Chondrocyte (in vitro differentiated cells): ENCODE measurements around the gene TEX54. TPM values are rescaled to one million over a fixed set of nuclear protein-coding genes. Genes with fewer than 3 reads are reported as not detected.
A peak's percentile ranks its signal among the peaks of the same experiment; 100 is the strongest.

Source experiments
- DNase-seq: peaks from one replicate; pipeline ENCODE4 v3.0.0; 2021; ENCODE audit warnings: mixed read lengths, low spot score
- H3K27ac Mint-ChIP-seq: one replicate; pipeline ENCODE4 v1.8.0; 2021; ENCODE audit warnings: mild to moderate bottlenecking, moderate library complexity, mixed read lengths; ENCODE audit not compliant: unreplicated experiment
- H3K27me3 Mint-ChIP-seq: 2 replicates; pipeline ENCODE4 v1.8.0; 2021; ENCODE audit warnings: low read depth, mixed read lengths
- H3K36me3 Mint-ChIP-seq: 2 replicates; pipeline ENCODE4 v1.8.0; 2021; ENCODE audit warnings: low read depth, mixed read lengths
- H3K4me1 Mint-ChIP-seq: 2 replicates; pipeline ENCODE4 v1.8.0; 2021; ENCODE audit warnings: low read depth, mild to moderate bottlenecking, mixed read lengths
- H3K4me3 Mint-ChIP-seq: one replicate; pipeline ENCODE4 v1.8.0; 2021; ENCODE audit warnings: mild to moderate bottlenecking, moderate library complexity, mixed read lengths; ENCODE audit not compliant: unreplicated experiment
- H3K9me3 Mint-ChIP-seq: 2 replicates; pipeline ENCODE4 v1.8.0; 2021; ENCODE audit warnings: low read depth, mixed read lengths
- CTCF ChIP-seq: fragments of 200-600 bp; sonication (generic); IDR thresholded peaks from 2 replicates; pipeline ENCODE4 v1.5.0; 2021; ENCODE audit warnings: antibody characterized with exemption, mild to moderate bottlenecking, moderate library complexity
- total RNA-seq: library from RNA; stranded (reverse); gene quantifications from 3 replicates; pipeline ENCODE4 v1.2.1, GENCODE V29; 2021

TEX54 gene
- total RNA-seq, 1 donor from 2014 or later = 0.65 TPM

GRCh38 chr11:62880231-62880802 is 47.7 kb upstream of the TEX54 start:
- H3K27ac Mint-ChIP-seq = peak overlapping the region; percentile 100
- peak overlapping the region; percentile 100 for H3K4me3 Mint-ChIP-seq
- H3K4me1 Mint-ChIP-seq = peaks cover 43% of the 10 kb centered on the region
- peaks cover 36% of the 10 kb centered on the region for H3K36me3 Mint-ChIP-seq
- DNase-seq = no peak
- no peaks in the 10 kb centered on the region for H3K9me3 Mint-ChIP-seq
- no peak for TF ChIP-seq CTCF
- no peaks in the 10 kb centered on the region for H3K27me3 Mint-ChIP-seq

GRCh38 chr11:62879235-62879978 is 46.8 kb upstream of the TEX54 start:
- no peaks in the 10 kb centered on the region for H3K27me3 Mint-ChIP-seq
- peaks cover 31% of the 10 kb centered on the region for H3K36me3 Mint-ChIP-seq
- TF ChIP-seq CTCF = no peak
- H3K9me3 Mint-ChIP-seq = no peaks in the 10 kb centered on the region
- H3K4me3 Mint-ChIP-seq = peak overlapping the region; percentile 100
- no peak for DNase-seq
- peaks cover 36% of the 10 kb centered on the region for H3K4me1 Mint-ChIP-seq
- H3K27ac Mint-ChIP-seq = peak overlapping the region; percentile 100

- TF ChIP-seq CTCF = no peak
- no peak overlapping the region for H3K4me3 Mint-ChIP-seq
- DNase-seq = no peak
- peaks cover 4% of the 10 kb centered on the region for H3K36me3 Mint-ChIP-seq
- H3K9me3 Mint-ChIP-seq = no peaks in the 10 kb centered on the region
- no peaks in the 10 kb centered on the region for H3K27me3 Mint-ChIP-seq
- H3K27ac Mint-ChIP-seq = no peak overlapping the region
- peaks cover 17% of the 10 kb centered on the region for H3K4me1 Mint-ChIP-seq
Measured at GRCh38 chr11:62876712-62877111, 44.1 kb upstream of the TEX54 start.

GRCh38 chr11:62875698-62876478 is 43.2 kb upstream of the TEX54 start:
- DNase-seq = no peak
- no peaks in the 10 kb centered on the region for H3K9me3 Mint-ChIP-seq
- no peak overlapping the region for H3K27ac Mint-ChIP-seq
- peaks cover 3% of the 10 kb centered on the region for H3K36me3 Mint-ChIP-seq
- no peak overlapping the region for H3K4me3 Mint-ChIP-seq
- H3K4me1 Mint-ChIP-seq = peaks cover 17% of the 10 kb centered on the region
- H3K27me3 Mint-ChIP-seq = no peaks in the 10 kb centered on the region
- peak; percentile 11 for TF ChIP-seq CTCF

- DNase-seq = no peak
- H3K27ac Mint-ChIP-seq = no peak overlapping the region
- H3K36me3 Mint-ChIP-seq = peaks cover 1% of the 10 kb centered on the region
- TF ChIP-seq CTCF = no peak
- H3K4me1 Mint-ChIP-seq = peaks cover 10% of the 10 kb centered on the region
- no peaks in the 10 kb centered on the region for H3K9me3 Mint-ChIP-seq
- H3K27me3 Mint-ChIP-seq = no peaks in the 10 kb centered on the region
- H3K4me3 Mint-ChIP-seq = no peak overlapping the region
Measured at GRCh38 chr11:62874851-62875250, 42.2 kb upstream of the TEX54 start.
